Pulmonary artery endothelial cell (primary cell): ENCODE measurements around the gene PPP1R9A. TPM values are rescaled to one million over a fixed set of nuclear protein-coding genes. Genes with fewer than 3 reads are reported as not detected.

Experiments used
- DNase-seq: peaks from one replicate; pipeline ENCODE4 v3.0.0-alpha.2; 2011; ENCODE audit warnings: low read depth, low spot score
- total RNA-seq: library from RNA; depleted of rRNA; stranded (reverse); fragments of >200 nt; gene quantifications from 2 replicates; pipeline ENCODE4 v1.2.3, GENCODE V29; 2014

Gene PPP1R9A
- total RNA-seq, 1 donor from 2014 or later: 4.1 TPM

- DNase-seq: no peak
Measured at GRCh38 chr7:95026421-95027072, 119.2 kb downstream of the PPP1R9A start.

GRCh38 chr7:95027234-95027872 is 120.0 kb downstream of the PPP1R9A start:
- DNase-seq: no peak

GRCh38 chr7:95028683-95029082 is 121.3 kb downstream of the PPP1R9A start:
- DNase-seq: no peak

GRCh38 chr7:95035295-95035694 is 127.9 kb downstream of the PPP1R9A start:
- DNase-seq: no peak

GRCh38 chr7:95041031-95041430 is 133.6 kb downstream of the PPP1R9A start:
- DNase-seq: no peak

GRCh38 chr7:95045236-95045923 is 138.0 kb downstream of the PPP1R9A start:
- no peak for DNase-seq

- no peak for DNase-seq
Measured at GRCh38 chr7:95046494-95047240, 139.3 kb downstream of the PPP1R9A start.

- no peak for DNase-seq
Measured at GRCh38 chr7:95047291-95047690, 139.9 kb downstream of the PPP1R9A start.

GRCh38 chr7:95052566-95053094 is 145.2 kb downstream of the PPP1R9A start:
- DNase-seq: no peak

GRCh38 chr7:95054386-95054785 is 147.0 kb downstream of the PPP1R9A start:
- DNase-seq: no peak

GRCh38 chr7:95055295-95055694 is 147.9 kb downstream of the PPP1R9A start:
- no peak for DNase-seq

- no peak for DNase-seq
Measured at GRCh38 chr7:95056107-95056739, 148.8 kb downstream of the PPP1R9A start.

- no peak for DNase-seq
Measured at GRCh38 chr7:95056901-95057300, 149.5 kb downstream of the PPP1R9A start.

GRCh38 chr7:95059842-95060313 is 152.5 kb downstream of the PPP1R9A start:
- no peak for DNase-seq

GRCh38 chr7:95062901-95063300 is 155.5 kb downstream of the PPP1R9A start:
- no peak for DNase-seq

GRCh38 chr7:95066737-95067530 is 159.5 kb downstream of the PPP1R9A start:
- DNase-seq: peak; percentile 24

- no peak for DNase-seq
Measured at GRCh38 chr7:95088536-95089215, 181.3 kb downstream of the PPP1R9A start.

- no peak for DNase-seq
Measured at GRCh38 chr7:95089414-95090315, 182.3 kb downstream of the PPP1R9A start.

GRCh38 chr7:95092324-95092723 is 184.9 kb downstream of the PPP1R9A start:
- no peak for DNase-seq
